Astrocyte of the spinal cord (primary cell): ENCODE measurements around the gene CLPSL2.

ENCODE experiments used
- DNase-seq: peaks from one replicate; pipeline ENCODE4 v3.0.0; 2011; ENCODE audit warnings: low read depth, low spot score
- H3K4me3 ChIP-seq: 2 replicates; pipeline ENCODE4 v1.5.1; 2011; ENCODE audit warnings: low read depth, mild to moderate bottlenecking, low read length, moderate library complexity
- CTCF ChIP-seq: IDR thresholded peaks from 2 replicates; pipeline ENCODE4 v1.5.1; 2012; ENCODE audit warnings: low read depth, mild to moderate bottlenecking, low read length, inconsistent platforms
- in situ Hi-C: cut with HindIII; loops from 2 replicates; pipeline ENCODE4 v1.10.0; 2017; ENCODE audit warnings: low sequenced_read_pairs

Gene CLPSL2, protein sequence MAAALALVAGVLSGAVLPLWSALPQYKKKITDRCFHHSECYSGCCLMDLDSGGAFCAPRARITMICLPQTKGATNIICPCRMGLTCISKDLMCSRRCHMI

DNA sequence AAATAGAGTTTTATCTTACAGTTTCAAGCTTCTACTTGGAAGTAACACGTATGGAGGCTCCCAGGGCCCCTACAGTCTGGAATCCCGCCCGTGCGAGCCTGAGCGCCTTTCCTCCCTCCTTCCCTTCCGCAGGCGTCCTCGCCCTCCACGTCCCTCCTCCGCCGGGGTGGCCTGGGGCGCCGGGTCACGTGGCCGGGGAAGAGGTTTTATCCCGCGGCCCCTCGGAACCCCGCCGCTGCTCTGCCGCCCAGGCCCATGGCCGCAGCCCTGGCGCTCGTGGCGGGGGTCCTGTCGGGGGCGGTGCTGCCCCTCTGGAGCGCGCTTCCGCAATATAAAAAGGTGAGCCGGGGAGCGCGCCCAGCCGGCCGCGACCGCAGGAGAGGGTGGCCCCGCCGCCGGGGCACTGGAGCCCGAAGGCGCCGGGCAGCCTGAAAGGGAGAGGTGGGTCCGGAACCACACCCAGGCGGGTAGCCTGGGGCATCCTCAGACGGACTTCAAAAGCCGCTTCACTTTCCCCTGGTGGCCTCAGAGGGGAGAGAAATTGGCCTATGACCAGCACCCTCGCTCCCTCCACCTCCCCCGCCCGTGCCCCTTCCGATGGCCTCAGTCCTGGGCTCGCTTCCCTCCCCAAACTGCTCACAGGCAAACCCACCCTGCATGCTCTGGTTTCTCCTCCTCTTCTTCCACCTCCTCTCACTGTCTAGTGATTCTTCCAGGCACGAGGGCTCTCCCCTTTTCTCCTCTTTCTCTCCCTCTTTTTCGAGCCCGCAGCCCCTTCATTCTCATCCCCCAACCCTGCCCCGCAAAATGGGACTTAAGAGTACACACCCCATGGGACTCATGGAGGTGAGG is at the start of gene CLPSL2:
CLPSL2 (plus strand) TSS at position 235 of the 852 bp plus-strand sequence; CDS start at position 256, 21 bp downstream.
- in situ Hi-C loops = no loop called here
- peak within 1 kb of the TSS; percentile 27 for H3K4me3 ChIP-seq
- TF ChIP-seq CTCF = no peak
- DNase-seq = no peak

GRCh38 chr6:35727231-35727934 is 49.0 kb upstream of the CLPSL2 start:
- no peak for TF ChIP-seq CTCF
- in situ Hi-C loops = no loop called here
- peak overlapping the region; percentile 37 for H3K4me3 ChIP-seq
- DNase-seq = peak; percentile 92

DNA sequence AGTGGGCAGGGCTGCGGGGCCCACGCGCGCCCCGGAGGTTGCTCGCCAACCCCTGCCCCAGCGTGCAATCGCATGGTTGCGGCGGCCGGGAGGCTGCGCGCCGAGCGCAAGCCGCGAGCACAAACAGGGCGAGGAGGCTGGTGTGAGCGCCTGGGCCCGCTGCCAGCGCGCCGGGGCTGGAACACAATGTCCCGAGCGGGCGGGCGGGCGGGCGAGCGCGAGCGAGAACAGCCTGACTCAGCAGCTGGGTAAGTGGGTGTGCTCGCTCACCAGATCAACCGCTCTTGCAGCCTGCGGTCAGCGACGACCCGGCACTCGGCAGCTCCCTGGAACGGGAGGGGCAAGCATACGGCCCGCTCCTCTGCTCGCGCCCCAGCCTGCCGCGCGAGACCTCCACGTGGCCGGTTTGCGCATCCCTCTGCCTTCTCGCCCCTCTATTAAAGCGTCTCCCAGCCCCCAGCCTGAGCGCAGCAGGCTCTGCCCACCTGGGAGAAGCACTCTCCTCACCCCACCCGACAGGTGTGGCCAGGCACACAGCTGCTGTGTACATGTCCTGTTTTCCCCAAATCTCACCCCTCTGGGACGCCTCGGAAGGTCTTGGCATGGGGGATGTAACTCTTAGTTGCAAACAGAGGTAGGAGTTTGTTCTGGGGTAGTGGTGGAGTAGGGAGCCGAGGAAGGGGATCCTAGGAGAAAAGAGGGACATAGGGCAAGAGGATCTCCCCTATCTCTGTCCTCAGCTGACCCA is 48.3 kb upstream of the CLPSL2 start:
- H3K4me3 ChIP-seq = peak overlapping the region; percentile 37
- peak; percentile 97 for DNase-seq
- in situ Hi-C loops = no loop called here
- TF ChIP-seq CTCF = no peak

DNA sequence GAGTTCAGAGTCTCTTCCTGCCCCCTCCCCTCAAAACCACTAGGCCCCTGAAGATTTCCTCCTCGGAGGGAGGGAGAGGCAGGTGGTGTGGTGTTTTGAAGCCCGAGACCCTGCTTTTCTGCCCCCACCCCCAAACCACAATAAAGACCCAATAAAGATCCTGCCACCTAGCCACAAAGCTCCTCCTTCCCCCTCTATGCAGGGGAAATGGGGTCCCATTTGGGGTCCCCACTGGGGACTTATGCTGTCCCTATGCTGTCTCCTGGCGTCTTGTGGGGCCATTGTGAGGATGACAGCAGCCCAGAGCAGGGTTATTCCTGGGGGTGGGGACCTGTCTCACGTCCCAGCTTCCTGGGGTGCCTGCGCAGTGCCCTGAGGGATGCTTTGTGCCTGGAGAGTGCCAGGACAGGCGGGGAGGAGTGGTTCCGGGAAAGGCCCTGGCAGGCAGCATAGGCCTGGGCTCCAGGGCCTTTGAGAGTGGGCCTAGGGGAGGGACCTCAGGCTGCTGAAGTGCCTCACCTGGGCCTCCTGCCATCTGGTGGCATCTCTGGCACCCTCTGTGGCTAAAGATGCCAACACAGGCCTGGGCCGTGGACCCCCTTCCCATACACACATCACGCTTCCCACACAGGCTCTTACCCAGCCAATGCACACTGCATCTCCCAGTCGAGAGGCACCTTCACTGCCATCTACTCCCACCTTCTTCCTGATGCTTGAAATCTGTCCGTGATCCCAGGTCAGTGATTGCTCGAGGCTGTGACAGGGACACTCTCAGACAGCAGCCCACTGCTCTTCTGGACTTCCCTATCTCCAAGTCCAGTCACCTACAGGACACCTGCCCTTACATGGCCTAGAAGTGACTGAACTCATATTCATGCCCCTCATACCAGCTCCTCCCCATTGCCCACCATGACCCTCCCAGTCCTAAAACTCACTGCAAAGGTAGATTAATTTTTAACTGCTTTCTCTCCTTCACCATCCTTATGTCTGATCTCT is 47.4 kb upstream of the CLPSL2 start:
- no peak for TF ChIP-seq CTCF
- DNase-seq = no peak
- H3K4me3 ChIP-seq = no peak overlapping the region
- in situ Hi-C loops = no loop called here

DNA sequence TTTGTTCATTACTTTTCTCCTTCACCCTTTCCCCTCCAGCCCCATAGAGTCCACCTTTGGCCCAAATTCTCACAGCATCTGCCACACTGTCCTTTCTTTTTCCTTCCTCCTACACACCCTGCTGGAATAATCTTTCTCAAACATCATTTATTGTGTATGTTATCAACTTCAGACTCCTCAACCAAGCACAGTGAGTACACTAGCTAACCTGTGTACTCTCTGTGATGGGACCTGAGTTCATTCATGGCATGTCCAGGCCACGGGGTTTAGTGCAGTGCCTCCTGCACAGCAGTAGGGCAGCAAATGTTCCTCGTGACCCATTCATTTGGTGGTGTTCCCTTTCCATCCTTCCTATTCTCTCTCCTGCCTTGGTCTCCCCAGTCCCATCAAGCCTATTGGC is 46.7 kb upstream of the CLPSL2 start:
- TF ChIP-seq CTCF = no peak
- in situ Hi-C loops = no loop called here

More for the DNA sequence above, 46.7 kb upstream of the CLPSL2 start:
- no peak for DNase-seq
- H3K4me3 ChIP-seq = no peak overlapping the region
